NB4 (cell line): ENCODE results near the gene KRTAP23-1.

Experiments
- DNase-seq: peaks from one replicate; pipeline ENCODE4 v3.0.0; 2010; ENCODE audit warnings: low read depth
- H3K4me3 ChIP-seq: one replicate; pipeline ENCODE4 v1.5.1; 2011; ENCODE audit warnings: mild to moderate bottlenecking, low read depth, low read length, moderate library complexity
- CTCF ChIP-seq: IDR thresholded peaks from one replicate; pipeline ENCODE4 v1.5.1; 2012; ENCODE audit warnings: low read depth, low read length
- MAX ChIP-seq: IDR thresholded peaks from 2 replicates; pipeline ENCODE4 v1.6.1; 2011; ENCODE audit warnings: low read depth, low read length
- MYC ChIP-seq: IDR thresholded peaks from 2 replicates; pipeline ENCODE4 v1.6.1; 2011; ENCODE audit warnings: low read depth, low read length
- POLR2A ChIP-seq: IDR thresholded peaks from 2 replicates; pipeline ENCODE4 v1.6.1; 2011; ENCODE audit warnings: mild to moderate bottlenecking; ENCODE audit not compliant: insufficient read length; ENCODE audit errors: extremely low read depth

Gene KRTAP23-1

GRCh38 chr21:30320215-30320614, 28.2 kb downstream of the KRTAP23-1 start, which contains the start of gene KRTAP26-1:
TSS of gene KRTAP26-1 (minus strand) at chr21:30320315. CDS start at chr21:30320035, 280 bp downstream.
- no peak for DNase-seq
- no peak within 1 kb of the TSS for H3K4me3 ChIP-seq
- TF ChIP-seq MAX: no peak
- no peak for TF ChIP-seq MYC
- no peak for TF ChIP-seq POLR2A
- no peak for TF ChIP-seq CTCF

DNA sequence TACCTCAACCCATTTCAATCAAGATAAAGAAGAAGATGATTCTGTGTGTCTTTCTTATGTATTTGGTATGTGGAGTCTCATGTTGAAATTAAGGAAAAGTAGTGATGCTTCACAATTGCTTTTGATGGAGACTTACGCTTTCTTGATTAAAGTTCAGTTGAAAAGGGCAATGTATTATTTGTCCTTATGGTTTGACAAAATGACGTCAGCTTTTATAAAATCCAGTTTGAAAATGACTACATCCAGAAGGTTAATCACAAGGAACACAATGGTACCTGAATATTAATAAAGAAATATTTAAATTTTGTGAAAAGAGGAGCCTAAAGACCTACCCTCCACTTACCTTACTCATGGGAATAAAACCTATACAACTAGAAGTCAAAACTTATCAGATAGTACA, 32.7 kb downstream of the KRTAP23-1 start:
- TF ChIP-seq MYC (no peak), MAX (no peak), CTCF (no peak), POLR2A (no peak)
- no peak overlapping the region for H3K4me3 ChIP-seq
- no peak for DNase-seq

DNA sequence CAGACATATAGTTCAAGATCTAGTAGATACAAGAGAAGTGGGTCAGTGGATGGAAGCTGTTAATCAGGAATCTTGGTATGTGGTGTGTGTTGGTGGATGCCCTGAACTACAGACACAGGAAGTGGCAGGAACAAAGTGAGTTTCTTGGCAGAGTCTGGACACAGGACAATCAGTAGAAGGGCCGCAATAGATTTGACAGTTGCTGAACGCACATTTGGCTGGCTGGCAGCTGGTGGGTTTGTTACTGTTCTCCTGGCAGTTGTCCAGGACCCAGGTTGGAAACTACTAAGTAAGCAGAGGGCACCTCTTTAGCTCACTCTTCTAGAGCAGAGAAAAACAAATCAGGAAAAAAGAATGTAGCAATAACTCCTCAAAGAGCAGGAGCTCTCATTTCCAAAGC, 41.5 kb downstream of the KRTAP23-1 start:
- TF ChIP-seq MAX: no peak
- TF ChIP-seq POLR2A: no peak
- TF ChIP-seq MYC: no peak
- TF ChIP-seq CTCF: no peak
- no peak for DNase-seq
- H3K4me3 ChIP-seq: no peak overlapping the region

- TF ChIP-seq POLR2A (no peak), CTCF (no peak), MYC (no peak), MAX (no peak)
- no peak overlapping the region for H3K4me3 ChIP-seq
- DNase-seq: no peak
Measured at GRCh38 chr21:30305136-30305535, 43.3 kb downstream of the KRTAP23-1 start.
